Thoracic aorta (tissue), 2 donors: ENCODE data around the gene SPATA46. TPM values are rescaled to one million over a fixed set of nuclear protein-coding genes. Genes with fewer than 3 reads are reported as not detected.

Experiments
- ATAC-seq: fragments of 150-250 bp; one replicate; pipeline ENCODE4 v1.8.0; 2017; ENCODE audit warnings: low read depth; ENCODE audit not compliant: insufficient number of reproducible peaks, low FRiP score
- DNase-seq: peaks from one replicate; pipeline ENCODE4 v3.0.0-alpha.2; 2020; ENCODE audit warnings: low spot score
- H3K27ac ChIP-seq, 2 donors: fragments of 200-600 bp; sonication (generic); 1 replicate in 1 of 2; 2 replicates in 1 of 2; pipeline ENCODE4 v1.5.1; 2016; ENCODE audit warnings: mild to moderate bottlenecking in 2 of 2, moderate library complexity in 2 of 2
- H3K27me3 ChIP-seq: fragments of 200-600 bp; sonication (generic); replicated peaks from 2 replicates; pipeline ENCODE4 v1.6.0; 2016; ENCODE audit warnings: mild to moderate bottlenecking; ENCODE audit not compliant: insufficient read depth
- H3K36me3 ChIP-seq: fragments of 200-600 bp; sonication (generic); one replicate; pipeline ENCODE4 v1.5.1; 2016
- H3K4me1 ChIP-seq, 2 donors: fragments of 200-600 bp; sonication (generic); 1 replicate in 1 of 2; 2 replicates in 1 of 2; pipeline versions ENCODE4 v1.5.1 to v1.6.0; 2016; ENCODE audit warnings: low read depth in 2 of 2, mild to moderate bottlenecking in 1 of 2; ENCODE audit not compliant: control insufficient read depth in 1 of 2
- H3K4me3 ChIP-seq: fragments of 200-600 bp; sonication (generic); 2 replicates; pipeline ENCODE4 v1.5.1; 2016; ENCODE audit warnings: mild to moderate bottlenecking
- H3K9me3 ChIP-seq: fragments of 200-600 bp; sonication (generic); 2 replicates; pipeline ENCODE4 v1.5.1; 2016
- CTCF ChIP-seq: fragments of 200-600 bp; sonication (generic); IDR thresholded peaks from one replicate; pipeline ENCODE4 v1.5.1; 2019; ENCODE audit warnings: antibody characterized with exemption
- total RNA-seq, 2 donors: library from RNA; depleted of rRNA; stranded (reverse); fragments of >200 nt; gene quantifications; one replicate each; pipeline versions ENCODE4 v1.1.0 to v1.2.3, GENCODE V29; 2016

The SPATA46 gene
- total RNA-seq, 2 donors from 2014 or later: not detected

DNA sequence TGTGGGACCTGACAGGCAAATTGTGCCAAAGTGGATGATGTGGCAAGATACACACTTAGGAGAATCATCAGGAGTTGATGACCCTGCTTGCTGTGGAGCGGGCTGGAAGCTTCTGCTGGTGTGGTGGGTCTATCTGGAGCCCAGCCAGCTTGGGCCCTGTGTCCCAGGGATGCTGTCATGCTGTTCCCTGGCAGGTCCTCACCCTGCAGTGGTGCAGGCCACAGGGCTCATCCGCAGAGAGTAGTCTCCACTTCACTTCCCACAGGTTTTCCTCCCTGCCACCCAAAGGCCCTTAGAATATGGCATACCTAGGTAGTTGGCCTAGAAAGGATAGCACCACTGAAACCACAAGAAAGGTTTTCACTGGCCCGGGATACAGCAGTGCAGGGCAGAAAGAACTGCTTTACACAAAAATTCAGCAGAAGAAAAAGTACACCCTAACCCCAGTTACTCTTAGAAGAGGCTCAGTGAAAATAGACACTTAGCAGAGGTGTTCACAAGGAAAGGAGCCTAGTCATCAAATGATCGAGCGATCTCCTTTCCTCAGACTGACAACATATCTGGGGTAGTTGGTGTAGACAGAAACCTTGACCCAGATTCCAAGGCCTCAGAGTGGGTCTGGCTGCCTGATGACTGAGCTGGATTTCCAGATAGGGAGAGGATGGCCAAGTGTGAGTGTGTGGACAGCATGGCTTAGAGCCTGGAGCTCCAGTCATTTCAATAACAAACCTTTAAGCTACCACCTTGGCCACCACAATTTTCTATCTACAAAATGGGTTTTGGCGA, 3.6 kb upstream of the SPATA46 start:
- Histone ChIP-seq H3K27me3 (no peaks in the 10 kb centered on the region), H3K36me3 (no peaks in the 10 kb centered on the region), H3K4me1 (no peaks in the 10 kb centered on the region), H3K4me3 (no peak overlapping the region), H3K27ac (no peak overlapping the region), H3K9me3 (no peaks in the 10 kb centered on the region)
- ATAC-seq (no peak), DNase-seq (no peak)
- TF ChIP-seq CTCF: no peak

DNA sequence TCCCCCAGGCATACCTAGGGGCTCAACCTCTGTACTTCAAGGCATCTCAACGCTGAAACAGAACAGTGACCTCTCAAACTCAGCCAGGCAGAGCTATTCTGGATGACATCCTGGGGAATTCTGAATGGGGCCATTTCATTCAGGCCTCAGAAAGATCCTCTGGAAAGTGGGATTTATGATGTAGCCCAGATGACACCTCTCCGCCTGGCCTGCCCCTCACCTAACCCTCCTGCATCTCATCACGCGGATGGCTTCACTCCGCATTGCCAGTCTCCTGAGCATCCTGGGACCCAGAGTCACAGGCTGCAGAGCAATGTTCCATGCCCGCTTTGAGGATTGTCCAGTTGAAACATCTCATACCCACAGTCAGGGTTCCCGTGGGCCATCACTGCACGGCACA, 1.2 kb downstream of the SPATA46 start:
- H3K4me1 ChIP-seq: no peaks in the 10 kb centered on the region
- no peak for TF ChIP-seq CTCF
- DNase-seq: no peak
- H3K9me3 ChIP-seq: no peaks in the 10 kb centered on the region
- ATAC-seq: no peak
- no peak overlapping the region for H3K27ac ChIP-seq
- H3K4me3 ChIP-seq: no peak overlapping the region
- no peaks in the 10 kb centered on the region for H3K27me3 ChIP-seq
- H3K36me3 ChIP-seq: no peaks in the 10 kb centered on the region

DNA sequence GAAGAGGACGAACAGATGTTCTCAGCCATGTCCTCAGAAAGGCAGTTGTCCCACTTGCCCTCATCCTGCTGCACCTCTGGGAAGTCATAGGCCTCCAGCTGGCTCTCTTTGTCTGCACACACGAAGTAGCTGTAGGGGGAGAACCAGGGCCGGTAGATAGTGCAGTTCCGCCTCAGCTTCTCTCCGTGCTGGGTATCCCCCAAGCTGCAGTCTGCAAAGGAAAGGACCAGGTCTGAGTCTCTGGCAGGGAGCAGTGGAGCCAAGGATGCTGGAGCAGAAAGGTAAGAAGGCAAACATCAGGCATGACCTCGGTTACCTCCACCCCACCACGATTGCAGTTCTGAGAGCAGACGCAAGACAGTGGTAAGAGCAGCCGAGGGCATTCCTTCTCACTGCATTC, 2.2 kb downstream of the SPATA46 start:
- H3K4me3 ChIP-seq: no peak overlapping the region
- H3K36me3 ChIP-seq: no peaks in the 10 kb centered on the region
- TF ChIP-seq CTCF: no peak
- H3K4me1 ChIP-seq: no peaks in the 10 kb centered on the region
- no peak overlapping the region for H3K27ac ChIP-seq
- no peaks in the 10 kb centered on the region for H3K27me3 ChIP-seq
- ATAC-seq (no peak), DNase-seq (no peak)
- H3K9me3 ChIP-seq: no peaks in the 10 kb centered on the region

- no peak for TF ChIP-seq CTCF
- Histone ChIP-seq H3K4me3 (no peak overlapping the region), H3K27me3 (no peaks in the 10 kb centered on the region), H3K27ac (no peak overlapping the region), H3K4me1 (no peaks in the 10 kb centered on the region), H3K36me3 (no peaks in the 10 kb centered on the region), H3K9me3 (no peaks in the 10 kb centered on the region)
- ATAC-seq: no peak
- no peak for DNase-seq
Measured at GRCh38 chr1:162373541-162374260, 3.0 kb downstream of the SPATA46 start.

GRCh38 chr1:162373072-162373427, 3.6 kb downstream of the SPATA46 start:
- no peaks in the 10 kb centered on the region for H3K36me3 ChIP-seq
- H3K27ac ChIP-seq: no peak overlapping the region
- DNase-seq (no peak), ATAC-seq (no peak)
- no peaks in the 10 kb centered on the region for H3K9me3 ChIP-seq
- no peak overlapping the region for H3K4me3 ChIP-seq
- H3K27me3 ChIP-seq: no peaks in the 10 kb centered on the region
- no peak for TF ChIP-seq CTCF
- no peaks in the 10 kb centered on the region for H3K4me1 ChIP-seq
